Measurements from ENCODE around the gene RALB. TPM values are rescaled to one million over a fixed set of nuclear protein-coding genes. Genes with fewer than 3 reads are reported as not detected.

RALB gene
- total RNA-seq, 4 donors from 2014 or later, result 41.5 to 59.1 (median 54.4) TPM

GRCh38 chr2:120221616-120222015 lies 31.0 kb upstream of the RALB start:
- peaks cover 24 to 48% (median 38%) of the 10 kb centered on the region in 4 donors for H3K4me1 ChIP-seq
- intact Hi-C loops (cut with DNase I), result loop anchor here (10.0 kb wide), 2 partner anchors 93 to 207 kb away; partner anchors contain the start of gene EPB41L5
- no peak for DNase-seq (ENCODE audit: extremely low spot score)
- H3K27ac ChIP-seq (replicated peaks in 1 of 4), result no peak overlapping the region
- WGBS, result 98% methylated on average over 8 of the region's 8 CpGs
- no peak for TF ChIP-seq POLR2AphosphoS5 (IDR thresholded peaks at IDR 0.05)
- TF ChIP-seq POLR2A (IDR thresholded peaks at IDR 0.05; ENCODE audit: low read depth), result no peak
- no peak for TF ChIP-seq CTCF (IDR thresholded peaks at IDR 0.05)
- no peak for TF ChIP-seq EP300 (IDR thresholded peaks at IDR 0.05)
- H3K36me3 ChIP-seq, result peaks cover 0 to 32% (median 2%) of the 10 kb centered on the region in 4 donors
- H3K9me3 ChIP-seq, result peaks cover 0 to 6% (median 0%) of the 10 kb centered on the region in 4 donors
- H3K27me3 ChIP-seq, result no peaks in the 10 kb centered on the region
- no peak overlapping the region for H3K4me3 ChIP-seq

GRCh38 chr2:120222186-120223033 lies 30.2 kb upstream of the RALB start:
- peaks cover 24 to 48% (median 38%) of the 10 kb centered on the region in 4 donors for H3K4me1 ChIP-seq
- WGBS, result 85% methylated on average over 32 of the region's 49 CpGs

GRCh38 chr2:120223034-120223912 lies 29.4 kb upstream of the RALB start, which contains the start of gene TMEM185B:
Gene TMEM185B (minus strand): TSS chr2:120223400. CDS start chr2:120222976, 424 bp downstream.
- no peaks in the 10 kb centered on the region for H3K27me3 ChIP-seq
- H3K9me3 ChIP-seq, result peaks cover 0 to 6% (median 0%) of the 10 kb centered on the region in 4 donors
- H3K4me3 ChIP-seq, result peak within 1 kb of the TSS; percentile 69 to 83 (median 74)
- 8% methylated on average over 20 of the region's 108 CpGs for WGBS
- TF ChIP-seq POLR2A (IDR thresholded peaks at IDR 0.05; ENCODE audit: low read depth) (peak; percentile 25), CTCF (IDR thresholded peaks at IDR 0.05) (peak in 1 of 3 experiments; percentile 26), EP300 (IDR thresholded peaks at IDR 0.05) (no peak), POLR2AphosphoS5 (IDR thresholded peaks at IDR 0.05) (peak; percentile 55 to 78)
- H3K4me1 ChIP-seq, result peaks cover 24 to 48% (median 39%) of the 10 kb centered on the region in 4 donors
- peaks cover 0 to 27% (median under 1%) of the 10 kb centered on the region in 4 donors for H3K36me3 ChIP-seq
- intact Hi-C loops (cut with DNase I), result loop anchor here (10.0 kb wide), 2 partner anchors 92 to 208 kb away; partner anchors contain the start of gene EPB41L5
- H3K27ac ChIP-seq (replicated peaks in 1 of 4), result peak within 1 kb of the TSS; percentile 89 to 94 (median 92)
- peak; percentile 98 for DNase-seq (ENCODE audit: extremely low spot score)

More at GRCh38 chr2:120222186-120223033, 30.2 kb upstream of the RALB start:
- DNase-seq (ENCODE audit: extremely low spot score), result no peak
- Histone ChIP-seq H3K9me3 (peaks cover 0 to 6% (median 0%) of the 10 kb centered on the region in 4 donors), H3K4me3 (peak overlapping the region; percentile 69 to 83 (median 74)), H3K27ac (replicated peaks in 1 of 4) (peak overlapping the region; percentile 89 to 94 (median 92)), H3K36me3 (peaks cover 0 to 32% (median 2%) of the 10 kb centered on the region in 4 donors), H3K27me3 (no peaks in the 10 kb centered on the region)
- no peak for TF ChIP-seq EP300 (IDR thresholded peaks at IDR 0.05)
- TF ChIP-seq POLR2A (IDR thresholded peaks at IDR 0.05; ENCODE audit: low read depth), result no peak
- no peak for TF ChIP-seq CTCF (IDR thresholded peaks at IDR 0.05)
- no peak for TF ChIP-seq POLR2AphosphoS5 (IDR thresholded peaks at IDR 0.05)
- intact Hi-C loops (cut with DNase I), result loop anchor here (10.0 kb wide), 2 partner anchors 92 to 208 kb away; partner anchors contain the start of gene EPB41L5

GRCh38 chr2:120224256-120224655 lies 28.4 kb upstream of the RALB start:
- WGBS, result 97% methylated on average over 4 of the region's 13 CpGs

More at GRCh38 chr2:120224256-120224655, 28.4 kb upstream of the RALB start:
- Histone ChIP-seq H3K27ac (replicated peaks in 1 of 4) (peak overlapping the region in 2 of 4 donors; percentile 89 to 94), H3K9me3 (peaks cover 0 to 6% (median 0%) of the 10 kb centered on the region in 4 donors), H3K36me3 (peaks cover 0 to 17% (median 0%) of the 10 kb centered on the region in 4 donors), H3K27me3 (no peaks in the 10 kb centered on the region), H3K4me3 (peak overlapping the region; percentile 69 to 83 (median 74)), H3K4me1 (peaks cover 24 to 56% (median 45%) of the 10 kb centered on the region in 4 donors)
- TF ChIP-seq POLR2AphosphoS5 (IDR thresholded peaks at IDR 0.05), result no peak
- no peak for TF ChIP-seq POLR2A (IDR thresholded peaks at IDR 0.05; ENCODE audit: low read depth)
- TF ChIP-seq EP300 (IDR thresholded peaks at IDR 0.05), result no peak
- TF ChIP-seq CTCF (IDR thresholded peaks at IDR 0.05), result no peak
- intact Hi-C loops (cut with DNase I), result loop anchor here (10.0 kb wide), 2 partner anchors 91 to 209 kb away; partner anchors contain the start of gene EPB41L5
- DNase-seq (ENCODE audit: extremely low spot score), result no peak

Data from esophagus muscularis mucosa (tissue), 4 donors.